22Rv1 (cell line): ENCODE data around the gene TLCD3B.

ENCODE experiments used
- H3K27ac ChIP-seq: fragments of 450-650 bp; 2 replicates; pipeline ENCODE4 v1.5.1; 2017
- ZFX ChIP-seq: fragments of 450-650 bp; IDR thresholded peaks from 2 replicates; pipeline ENCODE4 v1.6.1; 2017; ENCODE audit warnings: antibody characterized with exemption, borderline replicate concordance
- TF ChIP-seq, protein P1 (sequence below): fragments of 450-650 bp; IDR thresholded peaks from 2 replicates; pipeline ENCODE4 v1.5.1; 2017; ENCODE audit warnings: mild to moderate bottlenecking

Gene TLCD3B

DNA sequence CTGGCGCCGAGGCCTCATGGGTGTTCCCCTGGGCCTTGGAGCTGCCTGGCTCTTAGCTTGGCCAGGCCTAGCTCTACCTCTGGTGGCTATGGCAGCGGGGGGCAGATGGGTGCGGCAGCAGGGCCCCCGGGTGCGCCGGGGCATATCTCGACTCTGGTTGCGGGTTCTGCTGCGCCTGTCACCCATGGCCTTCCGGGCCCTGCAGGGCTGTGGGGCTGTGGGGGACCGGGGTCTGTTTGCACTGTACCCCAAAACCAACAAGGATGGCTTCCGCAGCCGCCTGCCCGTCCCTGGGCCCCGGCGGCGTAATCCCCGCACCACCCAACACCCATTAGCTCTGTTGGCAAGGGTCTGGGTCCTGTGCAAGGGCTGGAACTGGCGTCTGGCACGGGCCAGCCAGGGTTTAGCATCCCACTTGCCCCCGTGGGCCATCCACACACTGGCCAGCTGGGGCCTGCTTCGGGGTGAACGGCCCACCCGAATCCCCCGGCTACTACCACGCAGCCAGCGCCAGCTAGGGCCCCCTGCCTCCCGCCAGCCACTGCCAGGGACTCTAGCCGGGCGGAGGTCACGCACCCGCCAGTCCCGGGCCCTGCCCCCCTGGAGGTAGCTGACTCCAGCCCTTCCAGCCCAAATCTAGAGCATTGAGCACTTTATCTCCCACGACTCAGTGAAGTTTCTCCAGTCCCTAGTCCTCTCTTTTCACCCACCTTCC is 43.5 kb downstream of the TLCD3B start:
- TF ChIP-seq, protein P1, sequence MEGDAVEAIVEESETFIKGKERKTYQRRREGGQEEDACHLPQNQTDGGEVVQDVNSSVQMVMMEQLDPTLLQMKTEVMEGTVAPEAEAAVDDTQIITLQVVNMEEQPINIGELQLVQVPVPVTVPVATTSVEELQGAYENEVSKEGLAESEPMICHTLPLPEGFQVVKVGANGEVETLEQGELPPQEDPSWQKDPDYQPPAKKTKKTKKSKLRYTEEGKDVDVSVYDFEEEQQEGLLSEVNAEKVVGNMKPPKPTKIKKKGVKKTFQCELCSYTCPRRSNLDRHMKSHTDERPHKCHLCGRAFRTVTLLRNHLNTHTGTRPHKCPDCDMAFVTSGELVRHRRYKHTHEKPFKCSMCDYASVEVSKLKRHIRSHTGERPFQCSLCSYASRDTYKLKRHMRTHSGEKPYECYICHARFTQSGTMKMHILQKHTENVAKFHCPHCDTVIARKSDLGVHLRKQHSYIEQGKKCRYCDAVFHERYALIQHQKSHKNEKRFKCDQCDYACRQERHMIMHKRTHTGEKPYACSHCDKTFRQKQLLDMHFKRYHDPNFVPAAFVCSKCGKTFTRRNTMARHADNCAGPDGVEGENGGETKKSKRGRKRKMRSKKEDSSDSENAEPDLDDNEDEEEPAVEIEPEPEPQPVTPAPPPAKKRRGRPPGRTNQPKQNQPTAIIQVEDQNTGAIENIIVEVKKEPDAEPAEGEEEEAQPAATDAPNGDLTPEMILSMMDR = no peak
- no peak for TF ChIP-seq ZFX

DNA sequence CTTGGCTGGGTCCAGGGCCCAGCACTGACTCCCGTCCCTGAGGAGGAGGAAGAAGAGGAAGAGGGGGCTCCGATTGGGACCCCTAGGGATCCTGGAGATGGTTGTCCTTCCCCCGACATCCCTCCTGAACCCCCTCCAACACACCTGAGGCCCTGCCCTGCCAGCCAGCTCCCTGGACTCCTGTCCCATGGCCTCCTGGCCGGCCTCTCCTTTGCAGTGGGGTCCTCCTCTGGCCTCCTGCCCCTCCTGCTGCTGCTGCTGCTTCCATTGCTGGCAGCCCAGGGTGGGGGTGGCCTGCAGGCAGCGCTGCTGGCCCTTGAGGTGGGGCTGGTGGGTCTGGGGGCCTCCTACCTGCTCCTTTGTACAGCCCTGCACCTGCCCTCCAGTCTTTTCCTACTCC is 44.1 kb downstream of the TLCD3B start:
- H3K27ac ChIP-seq = no peak overlapping the region
- TF ChIP-seq, protein P1 = no peak
- no peak for TF ChIP-seq ZFX

More for the DNA sequence above, 43.5 kb downstream of the TLCD3B start:
- peak overlapping the region; percentile 99 for H3K27ac ChIP-seq

DNA sequence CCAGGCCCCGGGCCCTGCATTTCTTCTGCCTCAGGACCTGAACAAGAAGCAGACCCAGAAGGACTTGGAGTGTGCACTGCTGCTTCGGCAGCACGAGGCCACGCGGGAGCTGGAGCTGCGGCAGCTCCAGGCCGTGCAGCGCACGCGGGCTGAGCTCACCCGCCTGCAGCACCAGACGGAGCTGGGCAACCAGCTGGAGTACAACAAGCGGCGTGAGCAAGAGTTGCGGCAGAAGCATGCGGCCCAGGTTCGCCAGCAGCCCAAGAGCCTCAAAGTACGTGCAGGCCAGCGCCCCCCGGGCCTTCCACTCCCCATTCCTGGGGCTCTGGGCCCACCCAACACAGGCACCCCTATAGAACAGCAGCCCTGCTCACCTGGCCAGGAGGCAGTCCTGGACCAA is 44.8 kb downstream of the TLCD3B start:
- TF ChIP-seq, protein P1 = no peak
- TF ChIP-seq ZFX = no peak
- no peak overlapping the region for H3K27ac ChIP-seq

- no peak overlapping the region for H3K27ac ChIP-seq
- TF ChIP-seq, protein P1 = no peak
- no peak for TF ChIP-seq ZFX
These were observed 45.7 kb downstream of the TLCD3B start for GRCh38 chr16:29985271-29985811.

DNA sequence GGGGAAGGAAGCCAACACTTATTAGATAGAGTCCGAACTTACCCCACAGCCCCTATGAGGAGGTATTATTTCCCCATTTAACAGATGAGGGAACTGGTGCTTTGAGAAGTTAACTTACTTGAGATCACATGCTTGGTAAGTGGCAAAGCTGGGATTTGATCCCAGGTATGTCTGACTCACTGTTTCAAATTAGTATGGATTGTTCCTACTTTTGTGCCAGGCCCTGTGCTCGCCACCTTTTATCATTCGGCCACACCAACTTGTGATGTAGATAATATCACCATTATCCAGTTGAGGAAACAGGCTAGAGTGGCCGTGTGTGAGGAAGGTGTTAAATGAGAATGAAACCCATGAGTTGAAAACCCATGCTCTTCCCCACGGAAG is 46.3 kb downstream of the TLCD3B start:
- H3K27ac ChIP-seq = no peak overlapping the region
- TF ChIP-seq ZFX = no peak
- TF ChIP-seq, protein P1 = no peak

- no peak overlapping the region for H3K27ac ChIP-seq
- TF ChIP-seq, protein P1 = no peak
- TF ChIP-seq ZFX = no peak
These were observed 46.8 kb downstream of the TLCD3B start for GRCh38 chr16:29984137-29984763.
